K562 (cell line): ENCODE data around the gene ABHD1. TPM values are rescaled to one million over a fixed set of nuclear protein-coding genes. Genes with fewer than 3 reads are reported as not detected.
A peak's percentile ranks its signal among the peaks of the same experiment; 100 is the strongest.

ENCODE experiments used
- CBFA2T3 ChIP-seq: fragments of 450-650 bp; IDR thresholded peaks from 2 replicates; pipeline ENCODE4 v1.6.1; 2017
- NR2C2 ChIP-seq, 2 experiments: fragments of 200-800 bp in 1 of 2; sonication (Bioruptor generic) in 1 of 2; sonication (generic) in 1 of 2; formaldehyde crosslinking in 1 of 2; IDR thresholded peaks; 2 replicates each; pipeline versions ENCODE4 v1.6.1 to v1.8.0; 2016 to 2022; ENCODE audit warnings: mild to moderate bottlenecking in 1 of 2, missing compliant biosample characterization in 1 of 2, missing genetic modification characterization in 1 of 2, missing genetic modification reagents in 1 of 2
- SIN3A ChIP-seq, 2 experiments: fragments of 150-350 bp in 1 of 2; IDR thresholded peaks; 2 replicates each; pipeline ENCODE4 v1.6.1; 2011 to 2016; ENCODE audit warnings: borderline replicate concordance in 2 of 2, low read depth in 2 of 2, low read length in 2 of 2, mild to moderate bottlenecking in 2 of 2, moderate library complexity in 2 of 2; ENCODE audit not compliant: control insufficient read depth in 1 of 2
- SMAD4 ChIP-seq: fragments of 250-450 bp; sonication (Bioruptor Pico); conservative IDR thresholded peaks from 2 replicates; pipeline ENCODE4 v1.8.0; 2021; ENCODE audit warnings: inconsistent platforms, mild to moderate bottlenecking, moderate library complexity
- SMARCA4 ChIP-seq: fragments of 450-650 bp; IDR thresholded peaks from 2 replicates; pipeline ENCODE4 v1.6.1; 2016
- XRCC5 ChIP-seq: fragments of 200-400 bp; formaldehyde crosslinking; IDR thresholded peaks from 2 replicates; pipeline ENCODE4 v1.6.1; 2017; ENCODE audit warnings: low read depth, mild to moderate bottlenecking, low read length
- ZNF347 ChIP-seq: fragments of 450-650 bp; formaldehyde crosslinking; IDR thresholded peaks from 2 replicates; pipeline ENCODE4 v1.4.0; 2020; ENCODE audit warnings: low read depth, mild to moderate bottlenecking, moderate library complexity
- polyA plus RNA-seq, 8 experiments: library from polyadenylated mRNA; depleted of rRNA in 4 of 8; stranded (reverse) in 5 of 8; unstranded in 3 of 8; fragments of >200 nt; fragmentation: Nextera tagmentation in 2 of 8; fragmentation: Illumina TruSeq in 1 of 8; extraction: Ambion mirVana in 2 of 8; extraction: Trizol in 1 of 8; gene quantifications; 2 replicates each; pipeline versions ENCODE4 v1.2.1 to v1.2.3, GENCODE V29; 2011 to 2014; ENCODE audit warnings: inconsistent platforms in 1 of 8, missing spikeins in 1 of 8
- total RNA-seq, 7 experiments: library from RNA; depleted of rRNA in 6 of 7; stranded (reverse); fragments of >200 nt in 6 of 7; fragmentation: Illumina TruSeq in 2 of 7; extraction: Trizol in 2 of 7; gene quantifications; 2 replicates each; pipeline versions ENCODE4 v1.2.1 to v1.2.3, GENCODE V29; 2011 to 2021; ENCODE audit warnings: low replicate concordance in 1 of 7
- TF ChIP-seq, protein P1 (sequence below): sonication (generic); formaldehyde crosslinking; IDR thresholded peaks from 2 replicates; pipeline ENCODE4 v1.8.0; 2022; ENCODE audit warnings: missing genetic modification reagents, mild to moderate bottlenecking, moderate library complexity, borderline replicate concordance
- TF ChIP-seq, protein P2 (sequence below): fragments of 250-450 bp; sonication (Bioruptor Pico); IDR thresholded peaks from 2 replicates; pipeline ENCODE4 v1.4.0; 2020; ENCODE audit warnings: mild to moderate bottlenecking, moderate library complexity, borderline replicate concordance
- TF ChIP-seq, protein P3 (sequence below), 2 experiments: fragments of 450-650 bp in 1 of 2; sonication (generic) in 1 of 2; formaldehyde crosslinking in 1 of 2; IDR thresholded peaks in 1 of 2; conservative IDR thresholded peaks in 1 of 2; 2 replicates each; pipeline versions ENCODE4 v1.6.1 to v1.8.1; 2016 to 2023; ENCODE audit warnings: mild to moderate bottlenecking in 2 of 2, moderate library complexity in 2 of 2, inconsistent platforms in 1 of 2, missing genetic modification reagents in 1 of 2
- TF ChIP-seq, protein P4 (sequence below): sonication (generic); formaldehyde crosslinking; IDR thresholded peaks from 2 replicates; pipeline ENCODE4 v1.8.0; 2022; ENCODE audit warnings: missing genetic modification reagents, mild to moderate bottlenecking, borderline replicate concordance

Gene ABHD1
- total and polyA plus RNA-seq, 9 of the 15 experiments (the other 6 are each of a cell fraction or from before 2014, with no cell fraction given) = 0.10 to 0.16 (median 0.11) TPM; not detected in 5

DNA sequence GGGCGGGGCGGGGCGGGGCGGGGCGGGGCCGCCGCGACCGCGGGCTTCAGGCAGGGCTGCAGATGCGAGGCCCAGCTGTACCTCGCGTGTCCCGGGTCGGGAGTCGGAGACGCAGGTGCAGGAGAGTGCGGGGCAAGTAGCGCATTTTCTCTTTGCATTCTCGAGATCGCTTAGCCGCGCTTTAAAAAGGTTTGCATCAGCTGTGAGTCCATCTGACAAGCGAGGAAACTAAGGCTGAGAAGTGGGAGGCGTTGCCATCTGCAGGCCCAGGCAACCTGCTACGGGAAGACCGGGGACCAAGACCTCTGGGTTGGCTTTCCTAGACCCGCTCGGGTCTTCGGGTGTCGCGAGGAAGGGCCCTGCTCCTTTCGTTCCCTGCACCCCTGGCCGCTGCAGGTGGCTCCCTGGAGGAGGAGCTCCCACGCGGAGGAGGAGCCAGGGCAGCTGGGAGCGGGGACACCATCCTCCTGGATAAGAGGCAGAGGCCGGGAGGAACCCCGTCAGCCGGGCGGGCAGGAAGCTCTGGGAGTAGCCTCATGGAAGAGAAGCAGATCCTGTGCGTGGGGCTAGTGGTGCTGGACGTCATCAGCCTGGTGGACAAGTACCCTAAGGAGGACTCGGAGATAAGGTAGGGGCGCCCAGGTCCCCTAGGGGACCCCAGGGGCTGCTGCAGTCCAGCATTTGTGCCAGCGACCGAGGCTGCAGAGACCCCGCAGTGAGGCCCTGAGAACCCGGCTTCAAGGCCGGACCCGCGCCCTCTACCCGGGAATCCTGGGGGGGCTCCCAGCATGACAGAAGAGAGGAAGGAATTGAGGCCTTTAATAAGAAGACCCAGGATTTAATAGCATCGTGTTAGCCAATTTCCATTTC lies 36.7 kb upstream of the ABHD1 start, which contains the start of gene KHK (continued):
- TF ChIP-seq, protein P1, sequence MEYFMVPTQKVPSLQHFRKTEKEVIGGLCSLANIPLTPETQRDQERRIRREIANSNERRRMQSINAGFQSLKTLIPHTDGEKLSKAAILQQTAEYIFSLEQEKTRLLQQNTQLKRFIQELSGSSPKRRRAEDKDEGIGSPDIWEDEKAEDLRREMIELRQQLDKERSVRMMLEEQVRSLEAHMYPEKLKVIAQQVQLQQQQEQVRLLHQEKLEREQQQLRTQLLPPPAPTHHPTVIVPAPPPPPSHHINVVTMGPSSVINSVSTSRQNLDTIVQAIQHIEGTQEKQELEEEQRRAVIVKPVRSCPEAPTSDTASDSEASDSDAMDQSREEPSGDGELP = peak; percentile 94
- TF ChIP-seq, protein P2, sequence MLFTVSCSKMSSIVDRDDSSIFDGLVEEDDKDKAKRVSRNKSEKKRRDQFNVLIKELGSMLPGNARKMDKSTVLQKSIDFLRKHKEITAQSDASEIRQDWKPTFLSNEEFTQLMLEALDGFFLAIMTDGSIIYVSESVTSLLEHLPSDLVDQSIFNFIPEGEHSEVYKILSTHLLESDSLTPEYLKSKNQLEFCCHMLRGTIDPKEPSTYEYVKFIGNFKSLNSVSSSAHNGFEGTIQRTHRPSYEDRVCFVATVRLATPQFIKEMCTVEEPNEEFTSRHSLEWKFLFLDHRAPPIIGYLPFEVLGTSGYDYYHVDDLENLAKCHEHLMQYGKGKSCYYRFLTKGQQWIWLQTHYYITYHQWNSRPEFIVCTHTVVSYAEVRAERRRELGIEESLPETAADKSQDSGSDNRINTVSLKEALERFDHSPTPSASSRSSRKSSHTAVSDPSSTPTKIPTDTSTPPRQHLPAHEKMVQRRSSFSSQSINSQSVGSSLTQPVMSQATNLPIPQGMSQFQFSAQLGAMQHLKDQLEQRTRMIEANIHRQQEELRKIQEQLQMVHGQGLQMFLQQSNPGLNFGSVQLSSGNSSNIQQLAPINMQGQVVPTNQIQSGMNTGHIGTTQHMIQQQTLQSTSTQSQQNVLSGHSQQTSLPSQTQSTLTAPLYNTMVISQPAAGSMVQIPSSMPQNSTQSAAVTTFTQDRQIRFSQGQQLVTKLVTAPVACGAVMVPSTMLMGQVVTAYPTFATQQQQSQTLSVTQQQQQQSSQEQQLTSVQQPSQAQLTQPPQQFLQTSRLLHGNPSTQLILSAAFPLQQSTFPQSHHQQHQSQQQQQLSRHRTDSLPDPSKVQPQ (CRISPR knock-in tag) = no peak
- TF ChIP-seq, protein P3, sequence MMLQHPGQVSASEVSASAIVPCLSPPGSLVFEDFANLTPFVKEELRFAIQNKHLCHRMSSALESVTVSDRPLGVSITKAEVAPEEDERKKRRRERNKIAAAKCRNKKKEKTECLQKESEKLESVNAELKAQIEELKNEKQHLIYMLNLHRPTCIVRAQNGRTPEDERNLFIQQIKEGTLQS (IDR thresholded peaks at IDR 0.05) = no peak
- TF ChIP-seq, protein P3 (CRISPR knock-in tag; conservative IDR thresholded peaks at IDR 0.05) = no peak
- no peak for TF ChIP-seq ZNF347 (CRISPR knock-in tag)
- TF ChIP-seq SIN3A (IDR thresholded peaks at IDR 0.05; ENCODE audit: borderline replicate concordance in 2 of 2, control insufficient read depth in 1 of 2, low read depth in 2 of 2, low read length in 2 of 2) = peak in 1 of 2 experiments; percentile 82; a peak in 2 of 4 replicates
- TF ChIP-seq SMARCA4 = no peak
- no peak for TF ChIP-seq SMAD4 (CRISPR knock-in tag)
- TF ChIP-seq CBFA2T3 = 0 out of 2 replicates have a peak, but pooled peaks have one; percentile 8
- no peak for TF ChIP-seq NR2C2 (CRISPR knock-in tag; IDR thresholded peaks at IDR 0.05)
- TF ChIP-seq NR2C2 (tag; IDR thresholded peaks at IDR 0.05) = no peak
- TF ChIP-seq, protein P4, sequence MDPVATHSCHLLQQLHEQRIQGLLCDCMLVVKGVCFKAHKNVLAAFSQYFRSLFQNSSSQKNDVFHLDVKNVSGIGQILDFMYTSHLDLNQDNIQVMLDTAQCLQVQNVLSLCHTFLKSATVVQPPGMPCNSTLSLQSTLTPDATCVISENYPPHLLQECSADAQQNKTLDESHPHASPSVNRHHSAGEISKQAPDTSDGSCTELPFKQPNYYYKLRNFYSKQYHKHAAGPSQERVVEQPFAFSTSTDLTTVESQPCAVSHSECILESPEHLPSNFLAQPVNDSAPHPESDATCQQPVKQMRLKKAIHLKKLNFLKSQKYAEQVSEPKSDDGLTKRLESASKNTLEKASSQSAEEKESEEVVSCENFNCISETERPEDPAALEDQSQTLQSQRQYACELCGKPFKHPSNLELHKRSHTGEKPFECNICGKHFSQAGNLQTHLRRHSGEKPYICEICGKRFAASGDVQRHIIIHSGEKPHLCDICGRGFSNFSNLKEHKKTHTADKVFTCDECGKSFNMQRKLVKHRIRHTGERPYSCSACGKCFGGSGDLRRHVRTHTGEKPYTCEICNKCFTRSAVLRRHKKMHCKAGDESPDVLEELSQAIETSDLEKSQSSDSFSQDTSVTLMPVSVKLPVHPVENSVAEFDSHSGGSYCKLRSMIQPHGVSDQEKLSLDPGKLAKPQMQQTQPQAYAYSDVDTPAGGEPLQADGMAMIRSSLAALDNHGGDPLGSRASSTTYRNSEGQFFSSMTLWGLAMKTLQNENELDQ (CRISPR knock-in tag) = no peak
- TF ChIP-seq XRCC5 = no peak
